CD4-positive, alpha-beta T cell treated with Interleukin-1 beta for 1 hour (primary cell): ENCODE data around the gene SART3.
"Not testable (repeated sequence)": the region's sequence is repeated elsewhere in the genome, so short reads cannot be mapped to it uniquely, and the experiment has no call there.

Experiments
- DNase-seq, 2 donors: peaks; one replicate each; pipeline ENCODE4 v3.0.0-alpha.2; 2020 to 2022

The SART3 gene

GRCh38 chr12:108562348-108563135 lies 1.6 kb upstream of the SART3 start, which contains the start of gene ISCU:
Gene ISCU, plus strand, starts transcription at chr12:108562596. Its CDS starts 27 bp downstream, at chr12:108562623.
- DNase-seq = peak; percentile 98 to 99

GRCh38 chr12:108561852-108562347 lies 927 bp upstream of the SART3 start:
- no peak for DNase-seq

GRCh38 chr12:108560321-108560721 lies 652 bp downstream of the SART3 start:
- no peak for DNase-seq

- DNase-seq = no peak
Measured at GRCh38 chr12:108559748-108560147, 1.2 kb downstream of the SART3 start.

- no peak for DNase-seq
Measured at GRCh38 chr12:108559007-108559655, 1.8 kb downstream of the SART3 start.

- not testable (repeated sequence) for DNase-seq
Measured at GRCh38 chr12:108555383-108555782, 5.6 kb downstream of the SART3 start.

GRCh38 chr12:108553799-108554198 lies 7.2 kb downstream of the SART3 start:
- DNase-seq = no peak

- DNase-seq = no peak
Measured at GRCh38 chr12:108551535-108551934, 9.4 kb downstream of the SART3 start.

- DNase-seq = no peak
Measured at GRCh38 chr12:108548954-108549521, 11.9 kb downstream of the SART3 start.

GRCh38 chr12:108547686-108548085 lies 13.3 kb downstream of the SART3 start:
- no peak for DNase-seq

GRCh38 chr12:108543652-108544051 lies 17.3 kb downstream of the SART3 start:
- no peak for DNase-seq

GRCh38 chr12:108542320-108542719 lies 18.7 kb downstream of the SART3 start:
- no peak for DNase-seq

- DNase-seq = no peak
Measured at GRCh38 chr12:108538616-108539195, 22.3 kb downstream of the SART3 start.

- DNase-seq = no peak
Measured at GRCh38 chr12:108538146-108538545, 22.8 kb downstream of the SART3 start.

GRCh38 chr12:108531929-108532848 lies 28.8 kb downstream of the SART3 start:
- DNase-seq = no peak

- no peak for DNase-seq
Measured at GRCh38 chr12:108530161-108530560, 30.8 kb downstream of the SART3 start.

- no peak for DNase-seq
Measured at GRCh38 chr12:108527166-108527496, 33.8 kb downstream of the SART3 start.

- no peak for DNase-seq
Measured at GRCh38 chr12:108526482-108527165, 34.3 kb downstream of the SART3 start.

- no peak for DNase-seq
Measured at GRCh38 chr12:108525681-108526080, 35.3 kb downstream of the SART3 start.

- no peak for DNase-seq
Measured at GRCh38 chr12:108523365-108523764, 37.6 kb downstream of the SART3 start.

GRCh38 chr12:108519558-108519957 lies 41.4 kb downstream of the SART3 start:
- DNase-seq = peak in 1 of 2 donors; percentile 15
